Central memory CD4-positive, alpha-beta T cell (primary cell): ENCODE data around the gene FAM43B.

Experiments
- DNase-seq: peaks from one replicate; pipeline ENCODE4 v3.0.0; 2022

Gene FAM43B

GRCh38 chr1:20593756-20594155, 41.4 kb downstream of the FAM43B start:
- no peak for DNase-seq

- DNase-seq: no peak
These were observed 42.4 kb downstream of the FAM43B start for GRCh38 chr1:20594746-20595145.

GRCh38 chr1:20596106-20596505, 43.7 kb downstream of the FAM43B start:
- no peak for DNase-seq

DNA sequence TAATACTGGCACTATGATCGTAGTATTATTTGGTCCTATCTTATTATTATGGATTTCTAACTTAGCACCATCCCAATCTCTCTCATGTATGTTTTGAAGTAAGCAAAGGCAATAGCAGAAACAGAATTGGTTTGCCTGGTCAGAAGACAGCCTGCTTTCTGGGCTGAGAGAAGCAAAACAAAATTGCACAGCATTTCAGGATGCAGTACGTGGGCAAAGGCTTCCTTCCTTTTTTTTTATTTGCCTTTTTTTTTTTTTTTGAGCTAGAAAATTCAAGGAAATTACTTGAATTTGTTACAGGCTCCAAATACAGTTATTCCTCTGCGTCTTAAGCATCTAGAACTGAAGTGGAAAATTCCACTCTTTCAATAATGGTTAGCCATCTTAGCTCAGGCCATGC, 45.3 kb downstream of the FAM43B start:
- DNase-seq: no peak

DNA sequence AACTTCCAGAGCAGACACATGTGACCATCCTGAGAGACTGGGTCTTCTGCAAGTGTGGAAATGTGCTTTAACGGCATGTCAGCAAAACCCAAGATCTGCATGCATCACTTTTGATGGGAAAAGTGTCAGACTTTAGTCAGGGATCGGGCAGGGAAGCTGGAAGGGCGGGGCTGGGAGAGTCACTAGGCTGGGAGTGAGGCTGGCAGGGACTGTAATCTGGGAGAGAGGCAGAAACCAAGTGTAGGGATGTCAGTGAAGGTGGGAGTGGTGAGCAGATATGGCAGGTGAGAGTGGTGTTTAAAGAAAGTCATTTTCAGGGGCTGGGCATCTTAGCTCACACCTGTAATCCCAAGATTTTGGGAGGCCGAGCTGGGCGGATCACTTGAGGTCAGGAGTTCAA, 47.8 kb downstream of the FAM43B start:
- no peak for DNase-seq

DNA sequence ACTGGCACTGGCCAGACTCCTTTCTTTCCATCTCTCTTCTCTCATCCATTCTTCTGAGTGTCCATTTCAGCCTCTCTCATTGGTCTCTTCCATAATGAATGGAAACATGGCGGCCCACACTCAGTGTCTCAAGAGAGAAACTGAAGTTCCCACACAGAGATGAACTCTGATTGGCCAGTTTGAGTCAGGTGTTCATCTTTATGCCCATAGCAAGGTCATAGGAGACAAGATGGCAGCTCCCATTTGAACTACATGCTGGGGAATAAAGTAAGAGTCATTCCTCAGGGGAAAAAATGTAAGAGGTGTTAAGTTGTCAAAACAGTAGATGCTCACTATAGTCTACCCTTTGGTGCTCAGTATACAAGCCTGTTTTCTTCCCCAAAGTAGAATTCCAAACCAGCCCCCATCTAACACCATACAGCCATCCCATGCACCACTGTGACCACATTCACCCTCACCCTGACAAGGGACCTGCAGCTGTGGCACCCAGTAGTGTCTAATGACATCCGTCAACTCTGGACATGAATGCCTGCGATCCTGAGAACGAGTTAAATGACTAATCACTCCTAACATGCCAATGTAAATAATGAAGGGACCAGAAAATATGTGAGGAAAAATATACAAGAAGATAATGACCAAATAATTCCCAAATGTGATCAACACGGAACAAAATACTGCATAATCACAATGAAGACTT, 48.9 kb downstream of the FAM43B start:
- DNase-seq: no peak

GRCh38 chr1:20602851-20603450, 50.6 kb downstream of the FAM43B start:
- no peak for DNase-seq

DNA sequence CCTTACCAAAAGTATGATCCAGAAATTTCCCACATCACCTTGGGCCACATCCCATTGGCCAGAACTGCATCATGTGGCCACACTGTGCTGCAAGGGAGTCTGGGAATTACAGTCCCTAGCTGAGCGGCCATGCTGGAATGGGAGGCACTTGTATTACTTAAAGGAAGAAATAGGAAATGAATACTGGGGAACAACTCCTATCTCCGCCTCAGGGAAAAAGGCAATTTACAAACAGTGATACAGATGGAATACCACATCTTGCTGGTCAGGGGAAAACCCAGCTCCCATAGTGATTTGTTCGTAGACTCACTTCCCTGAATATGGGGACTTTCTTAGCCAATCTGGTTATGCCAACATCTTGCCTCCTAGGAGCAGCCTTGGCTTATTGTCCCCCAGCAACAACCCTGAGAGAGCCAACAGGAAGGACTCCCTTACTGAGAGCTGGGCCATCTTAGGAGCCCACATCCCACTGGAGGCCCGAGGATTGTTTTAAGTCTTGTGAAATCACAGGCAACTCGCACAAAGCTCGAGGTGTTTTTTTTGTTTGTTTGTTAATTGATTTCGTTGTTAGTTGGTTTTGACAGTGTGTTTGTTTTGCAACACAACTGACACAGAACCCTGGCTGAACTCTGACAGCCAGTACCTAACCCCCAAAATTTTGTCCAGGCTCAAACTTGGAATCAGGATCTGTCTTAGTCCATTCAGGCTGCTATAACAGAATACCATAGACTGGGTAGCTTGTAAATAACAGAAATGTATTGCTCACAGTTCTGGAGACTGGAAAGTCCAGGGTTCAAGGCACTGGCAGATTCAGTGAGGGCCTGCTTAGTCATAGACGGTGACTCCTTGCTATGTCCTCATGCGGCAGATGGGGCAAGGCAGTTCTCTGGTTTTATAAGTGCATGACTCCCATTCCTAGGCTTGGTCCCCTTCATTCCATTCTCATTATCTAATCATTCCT, 51.4 kb downstream of the FAM43B start:
- DNase-seq: no peak
